Measurements from ENCODE around the gene CARHSP1. TPM values are rescaled to one million over a fixed set of nuclear protein-coding genes. Genes with fewer than 3 reads are reported as not detected.

The CARHSP1 gene
- total and polyA plus RNA-seq, 9 of the 15 experiments (the other 6 are each of a cell fraction or from before 2014, with no cell fraction given): 5.8 to 114 (median 41.1) TPM

DNA sequence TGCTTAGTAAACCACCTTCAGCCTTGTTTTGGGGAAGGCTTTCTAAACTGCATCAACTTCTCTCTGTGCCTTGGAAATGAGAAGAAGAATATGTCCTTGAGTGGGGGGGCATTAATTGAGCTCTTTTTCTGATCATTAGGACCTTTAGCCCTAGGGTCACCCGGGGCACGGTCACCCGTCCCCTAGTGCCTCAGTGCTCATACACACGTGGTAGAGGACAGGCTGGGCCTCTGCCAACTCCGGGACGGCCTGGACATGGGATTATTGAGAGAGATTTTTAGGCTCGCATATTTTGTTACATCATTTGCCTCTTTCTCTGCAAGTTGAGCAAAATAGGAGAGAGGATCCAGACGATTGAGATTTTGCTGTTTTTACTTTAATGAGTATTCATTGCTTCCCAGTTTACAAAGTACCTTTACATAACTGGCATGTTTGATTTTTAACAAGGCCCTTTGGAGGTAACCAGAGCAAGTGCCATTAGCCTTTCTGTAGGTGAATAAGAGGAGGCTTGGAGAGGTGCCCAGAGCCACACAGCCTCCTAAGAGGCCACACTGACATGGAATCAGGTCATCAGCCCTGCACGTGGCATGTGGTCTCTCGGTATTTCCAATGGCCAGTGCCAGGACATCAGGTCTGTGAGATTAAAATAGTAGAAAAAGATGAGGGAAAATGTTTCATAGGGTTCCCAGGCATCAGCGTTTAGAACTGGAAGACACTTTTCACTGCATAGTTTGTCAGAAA, 60.0 kb downstream of the CARHSP1 start:
- no TSS peak for BruUV-seq (replicated peaks)
- H3K27me3 ChIP-seq (ENCODE audit: control insufficient read depth in 2 of 2, insufficient read depth in 2 of 2, low read length in 2 of 2): no peaks in the 10 kb centered on the region
- no peaks in the 10 kb centered on the region; a peak in 1 of 5 replicates for H3K4me1 ChIP-seq (replicated peaks in 1 of 2; ENCODE audit: control insufficient read depth in 2 of 2, insufficient read depth in 2 of 2, low read length in 2 of 2)
- no peak overlapping the region for H3K9ac ChIP-seq (ENCODE audit: insufficient read depth in 1 of 2, low read depth in 2 of 2, low read length in 2 of 2)
- in situ Hi-C loops (cut with MboI) (no loop called here), intact Hi-C loops (cut with micrococcal nuclease) (no loop called here)
- H3K79me2 ChIP-seq (ENCODE audit: control insufficient read depth, insufficient read depth, low read length): peaks cover 8% of the 10 kb centered on the region; the same call in 2 of the 3 replicates
- no peaks in the 10 kb centered on the region for H3K9me1 ChIP-seq (ENCODE audit: control insufficient read depth, insufficient read depth, low read length)
- H3K4me3 ChIP-seq: no peak overlapping the region
- DNase-seq (ENCODE audit: extremely low read depth in 1 of 4, low spot score in 3 of 4): no peak
- no peak overlapping the region for H2AFZ ChIP-seq (ENCODE audit: low read depth, low read length)
- H4K20me1 ChIP-seq (replicated peaks; ENCODE audit: control insufficient read depth, insufficient read depth, low read length): no peaks in the 10 kb centered on the region; the same call in 1 of the 2 replicates
- H3K36me3 ChIP-seq (ENCODE audit: control insufficient read depth, insufficient read depth, low read length): peaks cover 99% of the 10 kb centered on the region
- no peak overlapping the region for H3K27ac ChIP-seq (ENCODE audit: extremely low read depth, low read depth, low read length)
- ChIA-PET CTCF (ENCODE audit: low intra/inter-chr PET ratio) (no interaction called here), POLR2A (interaction anchor here (2.7 kb wide), 1 partner anchor 11 kb away, joined by 13 read pairs; no protein-coding TSS in a partner anchor)
- no peak overlapping the region for H3K4me2 ChIP-seq (ENCODE audit: insufficient read depth, low read length)
- ATAC-seq: no peak
- TF ChIP-seq NUFIP1 (IDR thresholded peaks at IDR 0.05; ENCODE audit: partially characterized antibody) (no peak), ZNF57 (CRISPR knock-in tag; IDR thresholded peaks at IDR 0.05) (no peak), RBBP5 (IDR thresholded peaks at IDR 0.05; ENCODE audit: borderline replicate concordance, insufficient read depth, low read length, poor library complexity, severe bottlenecking) (no peak), ZNF589 (CRISPR knock-in tag; IDR thresholded peaks at IDR 0.05; ENCODE audit: low read depth) (no peak), BCOR (IDR thresholded peaks at IDR 0.05) (no peak), ILK (tag; IDR thresholded peaks at IDR 0.05; ENCODE audit: borderline replicate concordance, low read depth) (no peak), NFE2L1 (tag; IDR thresholded peaks at IDR 0.05; ENCODE audit: borderline replicate concordance, low read depth) (no peak)
- TF ChIP-seq, protein P1, sequence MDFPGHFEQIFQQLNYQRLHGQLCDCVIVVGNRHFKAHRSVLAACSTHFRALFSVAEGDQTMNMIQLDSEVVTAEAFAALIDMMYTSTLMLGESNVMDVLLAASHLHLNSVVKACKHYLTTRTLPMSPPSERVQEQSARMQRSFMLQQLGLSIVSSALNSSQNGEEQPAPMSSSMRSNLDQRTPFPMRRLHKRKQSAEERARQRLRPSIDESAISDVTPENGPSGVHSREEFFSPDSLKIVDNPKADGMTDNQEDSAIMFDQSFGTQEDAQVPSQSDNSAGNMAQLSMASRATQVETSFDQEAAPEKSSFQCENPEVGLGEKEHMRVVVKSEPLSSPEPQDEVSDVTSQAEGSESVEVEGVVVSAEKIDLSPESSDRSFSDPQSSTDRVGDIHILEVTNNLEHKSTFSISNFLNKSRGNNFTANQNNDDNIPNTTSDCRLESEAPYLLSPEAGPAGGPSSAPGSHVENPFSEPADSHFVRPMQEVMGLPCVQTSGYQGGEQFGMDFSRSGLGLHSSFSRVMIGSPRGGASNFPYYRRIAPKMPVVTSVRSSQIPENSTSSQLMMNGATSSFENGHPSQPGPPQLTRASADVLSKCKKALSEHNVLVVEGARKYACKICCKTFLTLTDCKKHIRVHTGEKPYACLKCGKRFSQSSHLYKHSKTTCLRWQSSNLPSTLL (IDR thresholded peaks at IDR 0.05): no peak
- TF ChIP-seq, protein P2, sequence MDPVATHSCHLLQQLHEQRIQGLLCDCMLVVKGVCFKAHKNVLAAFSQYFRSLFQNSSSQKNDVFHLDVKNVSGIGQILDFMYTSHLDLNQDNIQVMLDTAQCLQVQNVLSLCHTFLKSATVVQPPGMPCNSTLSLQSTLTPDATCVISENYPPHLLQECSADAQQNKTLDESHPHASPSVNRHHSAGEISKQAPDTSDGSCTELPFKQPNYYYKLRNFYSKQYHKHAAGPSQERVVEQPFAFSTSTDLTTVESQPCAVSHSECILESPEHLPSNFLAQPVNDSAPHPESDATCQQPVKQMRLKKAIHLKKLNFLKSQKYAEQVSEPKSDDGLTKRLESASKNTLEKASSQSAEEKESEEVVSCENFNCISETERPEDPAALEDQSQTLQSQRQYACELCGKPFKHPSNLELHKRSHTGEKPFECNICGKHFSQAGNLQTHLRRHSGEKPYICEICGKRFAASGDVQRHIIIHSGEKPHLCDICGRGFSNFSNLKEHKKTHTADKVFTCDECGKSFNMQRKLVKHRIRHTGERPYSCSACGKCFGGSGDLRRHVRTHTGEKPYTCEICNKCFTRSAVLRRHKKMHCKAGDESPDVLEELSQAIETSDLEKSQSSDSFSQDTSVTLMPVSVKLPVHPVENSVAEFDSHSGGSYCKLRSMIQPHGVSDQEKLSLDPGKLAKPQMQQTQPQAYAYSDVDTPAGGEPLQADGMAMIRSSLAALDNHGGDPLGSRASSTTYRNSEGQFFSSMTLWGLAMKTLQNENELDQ (CRISPR knock-in tag; IDR thresholded peaks at IDR 0.05; ENCODE audit: borderline replicate concordance): no peak
- TF ChIP-seq, protein P3, sequence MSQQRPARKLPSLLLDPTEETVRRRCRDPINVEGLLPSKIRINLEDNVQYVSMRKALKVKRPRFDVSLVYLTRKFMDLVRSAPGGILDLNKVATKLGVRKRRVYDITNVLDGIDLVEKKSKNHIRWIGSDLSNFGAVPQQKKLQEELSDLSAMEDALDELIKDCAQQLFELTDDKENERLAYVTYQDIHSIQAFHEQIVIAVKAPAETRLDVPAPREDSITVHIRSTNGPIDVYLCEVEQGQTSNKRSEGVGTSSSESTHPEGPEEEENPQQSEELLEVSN (IDR thresholded peaks at IDR 0.05; ENCODE audit: borderline replicate concordance in 1 of 2, extremely low read depth in 1 of 2, insufficient read depth in 1 of 2, insufficient read length in 1 of 2, low read depth in 1 of 2, low read length in 1 of 2, poor library complexity in 1 of 2, severe bottlenecking in 1 of 2): no peak
- FAIRE-seq: no peak
- H3K9me3 ChIP-seq (replicated peaks; ENCODE audit: control insufficient read depth, insufficient read depth, low read depth, low read length): no peaks in the 10 kb centered on the region
- 89% methylated on average over 11 of the region's 11 CpGs for WGBS (ENCODE audit: insufficient coverage, low coverage, missing lambda C conversion rate)

All from K562 (cell line).